Measurements from ENCODE around the gene DSCAM. TPM values are rescaled to one million over a fixed set of nuclear protein-coding genes. Genes with fewer than 3 reads are reported as not detected.

DSCAM gene
- polyA plus RNA-seq, 4 donors, result under 0.01 to 0.22 (median 0.13) TPM; not detected in 1

GRCh38 chr21:40641042-40641441 lies 205.9 kb downstream of the DSCAM start:
- Histone ChIP-seq H3K9me3 (ENCODE audit: control insufficient read depth in 2 of 2, insufficient read depth in 1 of 2, low read depth in 1 of 2, low read length in 1 of 2) (no peaks in the 10 kb centered on the region), H3K4me3 (ENCODE audit: low read depth in 1 of 3, low read length in 3 of 3) (no peak overlapping the region), H3K4me1 (ENCODE audit: control insufficient read depth in 3 of 3, insufficient read depth in 2 of 3, low read depth in 1 of 3, low read length in 2 of 3) (no peaks in the 10 kb centered on the region), H3K27me3 (ENCODE audit: control insufficient read depth in 3 of 3, insufficient read depth in 3 of 3, low read length in 3 of 3) (no peaks in the 10 kb centered on the region), H3K27ac (ENCODE audit: low read depth in 1 of 3, low read length in 2 of 3) (no peak overlapping the region), H3K36me3 (ENCODE audit: control insufficient read depth in 3 of 3, insufficient read depth in 2 of 3, low read depth in 1 of 3, low read length in 3 of 3) (no peaks in the 10 kb centered on the region)
- 44 to 53% (median 47%) methylated on average over 7 of the region's 7 CpGs for WGBS, 3 donors
- DNase-seq (no peak), FAIRE-seq (no peak)

DNA sequence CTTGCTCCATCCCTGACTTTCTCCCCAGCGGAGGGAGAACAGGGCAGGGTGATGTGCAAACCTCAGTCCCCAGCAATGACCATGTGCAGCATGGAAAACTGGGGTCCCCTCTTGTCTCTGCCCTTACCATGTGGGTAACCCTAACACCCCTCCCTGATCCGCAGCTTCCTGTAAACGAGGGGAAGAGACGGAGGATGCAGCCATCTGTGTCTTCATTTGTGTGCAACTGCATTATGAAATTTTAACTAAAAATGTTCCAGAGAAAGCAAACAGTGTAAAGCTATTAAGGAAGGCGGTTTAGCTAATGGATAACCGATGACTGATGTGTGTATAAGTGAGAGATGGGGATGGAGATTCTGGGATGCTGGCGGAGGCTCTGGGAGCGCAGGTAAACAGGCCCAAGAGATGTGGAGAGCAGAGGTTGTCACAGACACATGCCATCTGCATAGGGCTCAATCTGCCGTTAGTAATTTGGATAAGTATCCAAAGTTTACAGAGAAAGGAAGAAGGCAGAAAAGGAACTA lies 206.6 kb downstream of the DSCAM start:
- H3K9me3 ChIP-seq (ENCODE audit: control insufficient read depth in 2 of 2, insufficient read depth in 1 of 2, low read depth in 1 of 2, low read length in 1 of 2), result no peaks in the 10 kb centered on the region
- H3K4me3 ChIP-seq (ENCODE audit: low read depth in 1 of 3, low read length in 3 of 3), result no peak overlapping the region
- whole genome bisulfite sequencing, 3 donors, result 25 to 51% (median 38%) methylated on average over 9 of the region's 9 CpGs
- H3K27ac ChIP-seq (ENCODE audit: low read depth in 1 of 3, low read length in 2 of 3), result no peak overlapping the region
- H3K36me3 ChIP-seq (ENCODE audit: control insufficient read depth in 3 of 3, insufficient read depth in 2 of 3, low read depth in 1 of 3, low read length in 3 of 3), result no peaks in the 10 kb centered on the region
- H3K4me1 ChIP-seq (ENCODE audit: control insufficient read depth in 3 of 3, insufficient read depth in 2 of 3, low read depth in 1 of 3, low read length in 2 of 3), result no peaks in the 10 kb centered on the region
- no peak for FAIRE-seq
- H3K27me3 ChIP-seq (ENCODE audit: control insufficient read depth in 3 of 3, insufficient read depth in 3 of 3, low read length in 3 of 3), result no peaks in the 10 kb centered on the region
- no peak for DNase-seq

- Histone ChIP-seq H3K27ac (ENCODE audit: low read depth in 1 of 3, low read length in 2 of 3) (no peak overlapping the region), H3K4me3 (ENCODE audit: low read depth in 1 of 3, low read length in 3 of 3) (no peak overlapping the region), H3K9me3 (ENCODE audit: control insufficient read depth in 2 of 2, insufficient read depth in 1 of 2, low read depth in 1 of 2, low read length in 1 of 2) (no peaks in the 10 kb centered on the region), H3K4me1 (ENCODE audit: control insufficient read depth in 3 of 3, insufficient read depth in 2 of 3, low read depth in 1 of 3, low read length in 2 of 3) (no peaks in the 10 kb centered on the region), H3K27me3 (ENCODE audit: control insufficient read depth in 3 of 3, insufficient read depth in 3 of 3, low read length in 3 of 3) (no peaks in the 10 kb centered on the region), H3K36me3 (ENCODE audit: control insufficient read depth in 3 of 3, insufficient read depth in 2 of 3, low read depth in 1 of 3, low read length in 3 of 3) (no peaks in the 10 kb centered on the region)
- FAIRE-seq (no peak), DNase-seq (no peak)
- 39 to 65% (median 53%) methylated on average over 6 of the region's 6 CpGs for WGBS, 3 donors
Observed at GRCh38 chr21:40639616-40640194, 207.3 kb downstream of the DSCAM start.

GRCh38 chr21:40638466-40639251 lies 208.3 kb downstream of the DSCAM start:
- Histone ChIP-seq H3K27ac (ENCODE audit: low read depth in 1 of 3, low read length in 2 of 3) (no peak overlapping the region), H3K4me1 (ENCODE audit: control insufficient read depth in 3 of 3, insufficient read depth in 2 of 3, low read depth in 1 of 3, low read length in 2 of 3) (no peaks in the 10 kb centered on the region), H3K9me3 (ENCODE audit: control insufficient read depth in 2 of 2, insufficient read depth in 1 of 2, low read depth in 1 of 2, low read length in 1 of 2) (no peaks in the 10 kb centered on the region), H3K27me3 (ENCODE audit: control insufficient read depth in 3 of 3, insufficient read depth in 3 of 3, low read length in 3 of 3) (peaks cover 0 to 2% (median 0%) of the 10 kb centered on the region in 3 donors), H3K4me3 (ENCODE audit: low read depth in 1 of 3, low read length in 3 of 3) (no peak overlapping the region), H3K36me3 (ENCODE audit: control insufficient read depth in 3 of 3, insufficient read depth in 2 of 3, low read depth in 1 of 3, low read length in 3 of 3) (no peaks in the 10 kb centered on the region)
- FAIRE-seq (no peak), DNase-seq (no peak)
- WGBS, 3 donors, result 76 to 79% (median 79%) methylated on average over 17 of the region's 17 CpGs

GRCh38 chr21:40636026-40636425 lies 210.9 kb downstream of the DSCAM start:
- Histone ChIP-seq H3K9me3 (ENCODE audit: control insufficient read depth in 2 of 2, insufficient read depth in 1 of 2, low read depth in 1 of 2, low read length in 1 of 2) (no peaks in the 10 kb centered on the region), H3K4me3 (ENCODE audit: low read depth in 1 of 3, low read length in 3 of 3) (no peak overlapping the region), H3K27me3 (ENCODE audit: control insufficient read depth in 3 of 3, insufficient read depth in 3 of 3, low read length in 3 of 3) (peaks cover 0 to 2% (median 0%) of the 10 kb centered on the region in 3 donors), H3K27ac (ENCODE audit: low read depth in 1 of 3, low read length in 2 of 3) (no peak overlapping the region), H3K4me1 (ENCODE audit: control insufficient read depth in 3 of 3, insufficient read depth in 2 of 3, low read depth in 1 of 3, low read length in 2 of 3) (no peaks in the 10 kb centered on the region), H3K36me3 (ENCODE audit: control insufficient read depth in 3 of 3, insufficient read depth in 2 of 3, low read depth in 1 of 3, low read length in 3 of 3) (no peaks in the 10 kb centered on the region)
- no peak for FAIRE-seq
- no peak for DNase-seq
- WGBS, 3 donors, result 70 to 78% (median 76%) methylated on average over 9 of the region's 9 CpGs

DNA sequence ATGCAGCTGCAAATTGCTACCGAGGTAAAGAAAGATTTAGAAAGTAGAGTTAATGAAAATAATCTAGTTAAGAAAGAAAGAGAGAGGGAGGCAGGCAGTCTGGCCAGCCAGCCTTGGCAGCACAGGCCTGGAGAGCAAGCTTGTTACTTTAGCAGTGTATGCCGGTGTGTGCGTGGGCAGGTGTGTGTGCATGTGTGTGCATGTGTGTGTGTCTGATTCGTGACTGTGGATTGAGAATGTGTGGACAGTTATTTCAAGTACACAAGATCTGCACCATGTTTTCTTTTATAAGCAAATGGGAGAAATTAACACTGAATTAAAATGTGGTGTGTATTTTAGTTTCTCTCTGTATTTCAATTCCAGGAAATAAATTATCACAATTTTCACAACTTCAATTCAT lies 211.6 kb downstream of the DSCAM start:
- H3K36me3 ChIP-seq (ENCODE audit: control insufficient read depth in 3 of 3, insufficient read depth in 2 of 3, low read depth in 1 of 3, low read length in 3 of 3), result no peaks in the 10 kb centered on the region
- H3K4me3 ChIP-seq (ENCODE audit: low read depth in 1 of 3, low read length in 3 of 3), result no peak overlapping the region
- FAIRE-seq, result no peak
- no peak for DNase-seq
- 72 to 83% (median 78%) methylated on average over 4 of the region's 4 CpGs for WGBS, 3 donors
- no peaks in the 10 kb centered on the region for H3K9me3 ChIP-seq (ENCODE audit: control insufficient read depth in 2 of 2, insufficient read depth in 1 of 2, low read depth in 1 of 2, low read length in 1 of 2)
- H3K27ac ChIP-seq (ENCODE audit: low read depth in 1 of 3, low read length in 2 of 3), result no peak overlapping the region
- peaks cover 0 to 2% (median 0%) of the 10 kb centered on the region in 3 donors for H3K27me3 ChIP-seq (ENCODE audit: control insufficient read depth in 3 of 3, insufficient read depth in 3 of 3, low read length in 3 of 3)
- H3K4me1 ChIP-seq (ENCODE audit: control insufficient read depth in 3 of 3, insufficient read depth in 2 of 3, low read depth in 1 of 3, low read length in 2 of 3), result no peaks in the 10 kb centered on the region

DNA sequence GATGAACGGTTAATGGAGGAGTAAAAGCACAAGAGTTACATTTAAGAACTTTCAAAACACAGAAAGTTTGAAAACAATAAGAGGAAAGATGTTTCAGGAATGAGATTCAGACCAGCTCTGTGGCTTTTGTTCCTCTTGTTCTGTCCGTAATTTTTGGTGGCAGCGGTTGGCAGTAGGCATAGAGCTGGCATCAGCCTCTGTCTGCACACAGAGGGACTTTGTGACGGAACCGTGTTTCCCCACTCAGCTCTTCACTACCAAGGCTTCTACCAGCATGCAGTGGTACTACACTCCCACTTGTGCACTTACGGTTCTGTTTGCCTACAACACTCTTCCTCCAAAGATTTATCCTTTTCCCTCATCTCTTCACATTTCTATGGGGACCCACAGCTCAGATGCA lies 212.8 kb downstream of the DSCAM start:
- DNase-seq, result no peak
- Histone ChIP-seq H3K27ac (ENCODE audit: low read depth in 1 of 3, low read length in 2 of 3) (no peak overlapping the region), H3K27me3 (ENCODE audit: control insufficient read depth in 3 of 3, insufficient read depth in 3 of 3, low read length in 3 of 3) (peaks cover 0 to 2% (median 0%) of the 10 kb centered on the region in 3 donors), H3K36me3 (ENCODE audit: control insufficient read depth in 3 of 3, insufficient read depth in 2 of 3, low read depth in 1 of 3, low read length in 3 of 3) (no peaks in the 10 kb centered on the region), H3K4me1 (ENCODE audit: control insufficient read depth in 3 of 3, insufficient read depth in 2 of 3, low read depth in 1 of 3, low read length in 2 of 3) (no peaks in the 10 kb centered on the region), H3K4me3 (ENCODE audit: low read depth in 1 of 3, low read length in 3 of 3) (no peak overlapping the region), H3K9me3 (ENCODE audit: control insufficient read depth in 2 of 2, insufficient read depth in 1 of 2, low read depth in 1 of 2, low read length in 1 of 2) (no peaks in the 10 kb centered on the region)
- FAIRE-seq, result no peak
- WGBS, 3 donors, result 84 to 90% (median 86%) methylated on average over 6 of the region's 6 CpGs

- H3K36me3 ChIP-seq (ENCODE audit: control insufficient read depth in 3 of 3, insufficient read depth in 2 of 3, low read depth in 1 of 3, low read length in 3 of 3), result no peaks in the 10 kb centered on the region
- H3K27me3 ChIP-seq (ENCODE audit: control insufficient read depth in 3 of 3, insufficient read depth in 3 of 3, low read length in 3 of 3), result peaks cover 0 to 2% (median 0%) of the 10 kb centered on the region in 3 donors
- H3K4me3 ChIP-seq (ENCODE audit: low read depth in 1 of 3, low read length in 3 of 3), result no peak overlapping the region
- DNase-seq (no peak), FAIRE-seq (no peak)
- H3K4me1 ChIP-seq (ENCODE audit: control insufficient read depth in 3 of 3, insufficient read depth in 2 of 3, low read depth in 1 of 3, low read length in 2 of 3), result no peaks in the 10 kb centered on the region
- no peaks in the 10 kb centered on the region for H3K9me3 ChIP-seq (ENCODE audit: control insufficient read depth in 2 of 2, insufficient read depth in 1 of 2, low read depth in 1 of 2, low read length in 1 of 2)
- whole genome bisulfite sequencing, 3 donors, result 78 to 82% (median 79%) methylated on average over 9 of the region's 9 CpGs
- H3K27ac ChIP-seq (ENCODE audit: low read depth in 1 of 3, low read length in 2 of 3), result no peak overlapping the region
Observed at GRCh38 chr21:40633048-40633447, 213.9 kb downstream of the DSCAM start.

Data from small intestine (tissue), 7 donors.